22Rv1 (cell line): ENCODE results near the gene WNK2.

ENCODE experiments used
- H3K27ac ChIP-seq: fragments of 450-650 bp; 2 replicates; pipeline ENCODE4 v1.5.1; 2017
- ZFX ChIP-seq: fragments of 450-650 bp; IDR thresholded peaks from 2 replicates; pipeline ENCODE4 v1.6.1; 2017; ENCODE audit warnings: antibody characterized with exemption, borderline replicate concordance
- TF ChIP-seq, protein P1 (sequence below): fragments of 450-650 bp; IDR thresholded peaks from 2 replicates; pipeline ENCODE4 v1.5.1; 2017; ENCODE audit warnings: mild to moderate bottlenecking

Gene WNK2

GRCh38 chr9:93166699-93167098 is 17.2 kb upstream of the WNK2 start:
- no peak overlapping the region for H3K27ac ChIP-seq
- TF ChIP-seq, protein P1, sequence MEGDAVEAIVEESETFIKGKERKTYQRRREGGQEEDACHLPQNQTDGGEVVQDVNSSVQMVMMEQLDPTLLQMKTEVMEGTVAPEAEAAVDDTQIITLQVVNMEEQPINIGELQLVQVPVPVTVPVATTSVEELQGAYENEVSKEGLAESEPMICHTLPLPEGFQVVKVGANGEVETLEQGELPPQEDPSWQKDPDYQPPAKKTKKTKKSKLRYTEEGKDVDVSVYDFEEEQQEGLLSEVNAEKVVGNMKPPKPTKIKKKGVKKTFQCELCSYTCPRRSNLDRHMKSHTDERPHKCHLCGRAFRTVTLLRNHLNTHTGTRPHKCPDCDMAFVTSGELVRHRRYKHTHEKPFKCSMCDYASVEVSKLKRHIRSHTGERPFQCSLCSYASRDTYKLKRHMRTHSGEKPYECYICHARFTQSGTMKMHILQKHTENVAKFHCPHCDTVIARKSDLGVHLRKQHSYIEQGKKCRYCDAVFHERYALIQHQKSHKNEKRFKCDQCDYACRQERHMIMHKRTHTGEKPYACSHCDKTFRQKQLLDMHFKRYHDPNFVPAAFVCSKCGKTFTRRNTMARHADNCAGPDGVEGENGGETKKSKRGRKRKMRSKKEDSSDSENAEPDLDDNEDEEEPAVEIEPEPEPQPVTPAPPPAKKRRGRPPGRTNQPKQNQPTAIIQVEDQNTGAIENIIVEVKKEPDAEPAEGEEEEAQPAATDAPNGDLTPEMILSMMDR = no peak
- TF ChIP-seq ZFX = no peak

DNA sequence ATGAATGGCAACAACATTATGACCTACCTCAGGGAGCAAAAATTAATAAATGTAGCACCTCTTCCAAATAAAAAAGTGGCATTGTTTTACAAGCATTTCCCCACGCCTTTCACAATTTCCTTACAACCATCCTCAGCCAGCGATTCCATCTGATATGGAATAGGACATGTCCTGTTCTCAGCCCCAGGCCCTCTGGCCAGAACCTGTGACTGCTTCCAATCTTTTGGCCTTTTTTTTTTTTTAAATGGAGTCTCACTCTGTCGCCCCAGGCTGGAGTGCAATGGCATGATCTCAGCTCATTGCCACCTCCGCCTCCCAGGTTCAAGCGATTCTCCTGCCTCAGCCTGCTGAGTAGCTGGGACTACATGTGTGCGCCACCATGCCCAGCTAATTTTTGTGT is 16.8 kb upstream of the WNK2 start:
- H3K27ac ChIP-seq = no peak overlapping the region
- TF ChIP-seq ZFX = no peak
- TF ChIP-seq, protein P1 = no peak

DNA sequence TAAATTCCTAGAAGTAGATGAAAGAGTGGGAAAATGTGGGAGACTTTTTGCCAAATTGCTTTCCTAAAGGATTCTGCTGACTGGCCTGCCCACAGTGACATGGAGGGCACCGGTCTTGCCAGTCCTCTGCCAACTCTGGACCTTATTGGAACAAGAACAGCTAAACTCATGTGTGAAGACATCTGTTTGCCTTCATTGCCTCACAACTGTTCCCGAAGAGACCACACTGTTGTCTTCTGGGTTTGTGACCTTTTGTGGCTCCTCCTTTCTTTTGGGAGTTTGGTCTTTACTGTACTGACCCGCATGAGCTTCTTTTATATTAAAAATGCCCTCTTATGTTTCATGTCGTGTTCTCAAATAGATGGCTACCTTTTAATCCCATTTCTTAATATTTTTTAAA is 16.1 kb upstream of the WNK2 start:
- no peak for TF ChIP-seq ZFX
- TF ChIP-seq, protein P1 = no peak
- no peak overlapping the region for H3K27ac ChIP-seq

DNA sequence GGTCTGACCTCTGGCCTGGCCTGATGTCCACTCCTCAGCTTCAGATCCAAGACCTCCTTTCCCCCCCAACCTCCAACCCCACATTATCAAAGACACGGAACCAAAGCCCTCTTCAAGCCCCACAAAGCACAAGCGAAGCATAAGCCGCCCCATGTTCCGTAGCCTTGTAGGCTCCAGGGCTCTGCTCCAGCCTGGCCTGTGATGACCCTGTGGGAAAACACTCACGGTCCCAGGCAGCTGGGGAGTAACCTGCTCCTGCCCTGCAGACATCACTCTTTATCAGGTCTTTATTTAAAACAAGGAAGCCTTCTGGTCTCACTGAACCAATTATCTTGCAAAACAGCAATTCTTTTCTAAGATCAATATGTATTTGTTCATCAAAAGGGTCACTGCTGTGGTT is 15.4 kb upstream of the WNK2 start:
- TF ChIP-seq ZFX = no peak
- TF ChIP-seq, protein P1 = no peak
- no peak overlapping the region for H3K27ac ChIP-seq

DNA sequence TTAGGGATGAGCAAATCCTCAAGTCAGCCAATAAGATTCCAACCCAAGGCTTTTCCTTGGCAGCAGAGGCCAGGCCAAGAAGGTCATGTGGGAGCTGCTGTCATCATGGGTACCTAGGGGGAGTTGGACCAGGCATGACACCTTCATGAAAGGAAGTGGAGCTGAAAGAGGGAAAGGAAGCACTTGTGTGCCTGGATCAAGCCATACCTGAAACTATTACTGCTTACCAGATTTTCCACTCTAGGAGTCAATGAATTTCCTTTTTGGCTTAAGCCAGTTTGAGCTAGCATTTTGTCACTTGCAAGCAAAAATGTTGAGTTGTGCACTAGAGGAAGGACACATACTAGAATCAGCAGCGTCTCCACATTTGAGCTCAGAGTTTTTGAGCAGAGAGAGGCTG is 14.5 kb upstream of the WNK2 start:
- H3K27ac ChIP-seq = no peak overlapping the region

GRCh38 chr9:93170571-93170970 is 13.4 kb upstream of the WNK2 start:
- TF ChIP-seq ZFX = no peak
- TF ChIP-seq, protein P1 = no peak
- no peak overlapping the region for H3K27ac ChIP-seq

More for the DNA sequence above, 14.5 kb upstream of the WNK2 start:
- TF ChIP-seq ZFX = no peak
- TF ChIP-seq, protein P1 = no peak

- no peak for TF ChIP-seq ZFX
- TF ChIP-seq, protein P1 = no peak
- H3K27ac ChIP-seq = no peak overlapping the region
Observed at GRCh38 chr9:93171261-93171990, 12.5 kb upstream of the WNK2 start.
